ENCODE data around the gene NECTIN1. TPM values are rescaled to one million over a fixed set of nuclear protein-coding genes. Genes with fewer than 3 reads are reported as not detected.

NECTIN1 gene
- total RNA-seq, 1 experiment from 2014 or later, result 23.8 TPM

DNA sequence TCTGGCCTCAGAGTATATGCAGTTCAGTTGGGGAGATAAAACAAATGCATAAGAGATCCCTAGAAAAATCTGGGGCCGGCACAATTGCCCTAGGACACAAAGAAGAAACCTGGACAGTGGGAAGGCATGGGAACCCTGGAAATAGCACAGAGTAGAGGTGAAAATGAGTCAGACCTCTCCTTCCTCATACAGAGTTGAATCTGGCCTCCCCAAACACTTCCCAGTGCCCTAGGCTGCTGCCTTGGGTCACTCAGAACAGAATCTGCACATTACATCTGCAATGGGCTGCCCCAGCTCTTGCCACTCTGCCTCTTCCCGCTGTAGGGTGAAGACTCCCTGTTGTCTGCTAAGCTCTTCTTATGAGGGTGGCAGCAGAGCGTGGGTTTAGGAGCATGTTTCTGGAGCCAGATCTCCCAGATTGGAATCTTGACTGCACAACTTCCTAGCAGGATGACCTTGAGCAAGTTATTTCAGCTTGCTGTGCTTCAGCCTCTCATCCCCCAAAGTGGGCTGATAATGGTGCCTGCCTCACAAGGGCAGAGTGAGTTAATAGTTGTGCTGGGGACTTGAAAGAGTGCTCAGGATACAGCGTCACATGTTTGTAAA is 47.1 kb upstream of the NECTIN1 start:
- DNase-seq (ENCODE audit: low read depth, low spot score) (no peak), ATAC-seq (no peak)
- Histone ChIP-seq H3K36me3 (ENCODE audit: control insufficient read depth in 1 of 2, insufficient read depth in 2 of 2, low read length in 2 of 2) (no peaks in the 10 kb centered on the region), H3K27ac (ENCODE audit: low read depth, low read length) (no peak overlapping the region), H3K9ac (ENCODE audit: low read length) (no peak overlapping the region), H3K4me1 (ENCODE audit: control insufficient read depth in 1 of 2, insufficient read depth in 2 of 2, low read length in 2 of 2) (no peaks in the 10 kb centered on the region), H3K79me2 (ENCODE audit: insufficient read depth, low read length) (no peaks in the 10 kb centered on the region), H4K20me1 (ENCODE audit: insufficient read depth) (no peaks in the 10 kb centered on the region), H3K4me2 (ENCODE audit: low read length) (no peak overlapping the region), H3K4me3 (replicated peaks in 1 of 2; ENCODE audit: low read depth in 1 of 2, low read length in 2 of 2) (no peak overlapping the region), H2AFZ (ENCODE audit: low read depth, low read length, poor library complexity, severe bottlenecking) (no peak overlapping the region), H3K27me3 (ENCODE audit: insufficient read depth, low read length) (peaks cover 35% of the 10 kb centered on the region), H3K9me3 (ENCODE audit: control insufficient read depth in 1 of 2, insufficient read depth in 1 of 2, low read depth in 1 of 2, low read length in 2 of 2) (no peaks in the 10 kb centered on the region), H3K9me2 (ENCODE audit: insufficient read depth) (no peaks in the 10 kb centered on the region)
- TF ChIP-seq, protein P1, sequence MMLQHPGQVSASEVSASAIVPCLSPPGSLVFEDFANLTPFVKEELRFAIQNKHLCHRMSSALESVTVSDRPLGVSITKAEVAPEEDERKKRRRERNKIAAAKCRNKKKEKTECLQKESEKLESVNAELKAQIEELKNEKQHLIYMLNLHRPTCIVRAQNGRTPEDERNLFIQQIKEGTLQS (IDR thresholded peaks at IDR 0.05), result no peak
- TF ChIP-seq EGR1 (IDR thresholded peaks at IDR 0.05; ENCODE audit: low read depth), result no peak
- TF ChIP-seq EZH2phosphoT487 (IDR thresholded peaks at IDR 0.05; ENCODE audit: borderline replicate concordance), result no peak
- TF ChIP-seq, protein P2, sequence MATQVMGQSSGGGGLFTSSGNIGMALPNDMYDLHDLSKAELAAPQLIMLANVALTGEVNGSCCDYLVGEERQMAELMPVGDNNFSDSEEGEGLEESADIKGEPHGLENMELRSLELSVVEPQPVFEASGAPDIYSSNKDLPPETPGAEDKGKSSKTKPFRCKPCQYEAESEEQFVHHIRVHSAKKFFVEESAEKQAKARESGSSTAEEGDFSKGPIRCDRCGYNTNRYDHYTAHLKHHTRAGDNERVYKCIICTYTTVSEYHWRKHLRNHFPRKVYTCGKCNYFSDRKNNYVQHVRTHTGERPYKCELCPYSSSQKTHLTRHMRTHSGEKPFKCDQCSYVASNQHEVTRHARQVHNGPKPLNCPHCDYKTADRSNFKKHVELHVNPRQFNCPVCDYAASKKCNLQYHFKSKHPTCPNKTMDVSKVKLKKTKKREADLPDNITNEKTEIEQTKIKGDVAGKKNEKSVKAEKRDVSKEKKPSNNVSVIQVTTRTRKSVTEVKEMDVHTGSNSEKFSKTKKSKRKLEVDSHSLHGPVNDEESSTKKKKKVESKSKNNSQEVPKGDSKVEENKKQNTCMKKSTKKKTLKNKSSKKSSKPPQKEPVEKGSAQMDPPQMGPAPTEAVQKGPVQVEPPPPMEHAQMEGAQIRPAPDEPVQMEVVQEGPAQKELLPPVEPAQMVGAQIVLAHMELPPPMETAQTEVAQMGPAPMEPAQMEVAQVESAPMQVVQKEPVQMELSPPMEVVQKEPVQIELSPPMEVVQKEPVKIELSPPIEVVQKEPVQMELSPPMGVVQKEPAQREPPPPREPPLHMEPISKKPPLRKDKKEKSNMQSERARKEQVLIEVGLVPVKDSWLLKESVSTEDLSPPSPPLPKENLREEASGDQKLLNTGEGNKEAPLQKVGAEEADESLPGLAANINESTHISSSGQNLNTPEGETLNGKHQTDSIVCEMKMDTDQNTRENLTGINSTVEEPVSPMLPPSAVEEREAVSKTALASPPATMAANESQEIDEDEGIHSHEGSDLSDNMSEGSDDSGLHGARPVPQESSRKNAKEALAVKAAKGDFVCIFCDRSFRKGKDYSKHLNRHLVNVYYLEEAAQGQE (IDR thresholded peaks at IDR 0.05; ENCODE audit: low read depth), result no peak
- no peak for TF ChIP-seq RAD21 (IDR thresholded peaks at IDR 0.05; ENCODE audit: low read depth)
- no peak for TF ChIP-seq TCF7L2 (IDR thresholded peaks at IDR 0.05; ENCODE audit: borderline replicate concordance, extremely low read depth, insufficient read depth, insufficient read length)
- TF ChIP-seq, protein P3, sequence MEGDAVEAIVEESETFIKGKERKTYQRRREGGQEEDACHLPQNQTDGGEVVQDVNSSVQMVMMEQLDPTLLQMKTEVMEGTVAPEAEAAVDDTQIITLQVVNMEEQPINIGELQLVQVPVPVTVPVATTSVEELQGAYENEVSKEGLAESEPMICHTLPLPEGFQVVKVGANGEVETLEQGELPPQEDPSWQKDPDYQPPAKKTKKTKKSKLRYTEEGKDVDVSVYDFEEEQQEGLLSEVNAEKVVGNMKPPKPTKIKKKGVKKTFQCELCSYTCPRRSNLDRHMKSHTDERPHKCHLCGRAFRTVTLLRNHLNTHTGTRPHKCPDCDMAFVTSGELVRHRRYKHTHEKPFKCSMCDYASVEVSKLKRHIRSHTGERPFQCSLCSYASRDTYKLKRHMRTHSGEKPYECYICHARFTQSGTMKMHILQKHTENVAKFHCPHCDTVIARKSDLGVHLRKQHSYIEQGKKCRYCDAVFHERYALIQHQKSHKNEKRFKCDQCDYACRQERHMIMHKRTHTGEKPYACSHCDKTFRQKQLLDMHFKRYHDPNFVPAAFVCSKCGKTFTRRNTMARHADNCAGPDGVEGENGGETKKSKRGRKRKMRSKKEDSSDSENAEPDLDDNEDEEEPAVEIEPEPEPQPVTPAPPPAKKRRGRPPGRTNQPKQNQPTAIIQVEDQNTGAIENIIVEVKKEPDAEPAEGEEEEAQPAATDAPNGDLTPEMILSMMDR (IDR thresholded peaks at IDR 0.05 in 2 of 3, conservative IDR thresholded peaks at IDR 0.05 in 1 of 3; ENCODE audit: borderline replicate concordance in 1 of 3, insufficient read depth in 1 of 3, low read depth in 2 of 3, low read length in 2 of 3), result no peak
- TF ChIP-seq EZH2 (IDR thresholded peaks at IDR 0.05), result no peak
- no peak for TF ChIP-seq ZFX (IDR thresholded peaks at IDR 0.05)
- no peak for TF ChIP-seq POLR2A (IDR thresholded peaks at IDR 0.05; ENCODE audit: borderline replicate concordance, extremely low read depth, insufficient read depth, insufficient read length)
- no peak for TF ChIP-seq CEBPB (IDR thresholded peaks at IDR 0.05; ENCODE audit: low read depth)
- no peak for TF ChIP-seq FOSL1 (IDR thresholded peaks at IDR 0.05; ENCODE audit: low read depth)
- TF ChIP-seq SRF (IDR thresholded peaks at IDR 0.05; ENCODE audit: low read depth), result no peak
- TF ChIP-seq CBX3 (IDR thresholded peaks at IDR 0.05; ENCODE audit: low read depth), result no peak
- TF ChIP-seq, protein P4, sequence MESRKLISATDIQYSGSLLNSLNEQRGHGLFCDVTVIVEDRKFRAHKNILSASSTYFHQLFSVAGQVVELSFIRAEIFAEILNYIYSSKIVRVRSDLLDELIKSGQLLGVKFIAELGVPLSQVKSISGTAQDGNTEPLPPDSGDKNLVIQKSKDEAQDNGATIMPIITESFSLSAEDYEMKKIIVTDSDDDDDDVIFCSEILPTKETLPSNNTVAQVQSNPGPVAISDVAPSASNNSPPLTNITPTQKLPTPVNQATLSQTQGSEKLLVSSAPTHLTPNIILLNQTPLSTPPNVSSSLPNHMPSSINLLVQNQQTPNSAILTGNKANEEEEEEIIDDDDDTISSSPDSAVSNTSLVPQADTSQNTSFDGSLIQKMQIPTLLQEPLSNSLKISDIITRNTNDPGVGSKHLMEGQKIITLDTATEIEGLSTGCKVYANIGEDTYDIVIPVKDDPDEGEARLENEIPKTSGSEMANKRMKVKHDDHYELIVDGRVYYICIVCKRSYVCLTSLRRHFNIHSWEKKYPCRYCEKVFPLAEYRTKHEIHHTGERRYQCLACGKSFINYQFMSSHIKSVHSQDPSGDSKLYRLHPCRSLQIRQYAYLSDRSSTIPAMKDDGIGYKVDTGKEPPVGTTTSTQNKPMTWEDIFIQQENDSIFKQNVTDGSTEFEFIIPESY (IDR thresholded peaks at IDR 0.05; ENCODE audit: extremely low read depth, insufficient replicate concordance, low read length), result no peak
- TF ChIP-seq JUND (IDR thresholded peaks at IDR 0.05), result no peak
- no peak for TF ChIP-seq ELF1 (IDR thresholded peaks at IDR 0.05; ENCODE audit: borderline replicate concordance, low read depth)
- no peak for TF ChIP-seq ZNF274 (IDR thresholded peaks at IDR 0.05; ENCODE audit: low read depth, low read length)
- TF ChIP-seq, protein P5, sequence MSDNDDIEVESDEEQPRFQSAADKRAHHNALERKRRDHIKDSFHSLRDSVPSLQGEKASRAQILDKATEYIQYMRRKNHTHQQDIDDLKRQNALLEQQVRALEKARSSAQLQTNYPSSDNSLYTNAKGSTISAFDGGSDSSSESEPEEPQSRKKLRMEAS (IDR thresholded peaks at IDR 0.05), result no peak
- RAD21 ChIA-PET (ENCODE audit: low non-redundant PET in 1 of 2, low total read pairs in 2 of 2, uncharacterized antibody in 2 of 2, unreplicated experiment in 2 of 2), result no interaction called here
- CTCF ChIA-PET, result no interaction called here
- no TSS peak for BruUV-seq (replicated peaks)
- POLR2A ChIA-PET, result no interaction called here
- intact Hi-C loops (cut with micrococcal nuclease), result no loop called here

Data from HCT116 (cell line).